ENCODE measurements around the gene YIF1A.

- TF ChIP-seq CTCF (IDR thresholded peaks at IDR 0.05; ENCODE audit: low read depth, low read length) (no peak), POLR2A (IDR thresholded peaks at IDR 0.05; ENCODE audit: extremely low read depth, insufficient read length) (no peak)
Observed at GRCh38 chr11:66322732-66323427, 33.9 kb upstream of the YIF1A start.
